Mononuclear cell (primary cell): Measurements from ENCODE around the gene VAPA. TPM values are rescaled to one million over a fixed set of nuclear protein-coding genes. Genes with fewer than 3 reads are reported as not detected.
"Not testable (repeated sequence)": the region's sequence is repeated elsewhere in the genome, so short reads cannot be mapped to it uniquely, and the experiment has no call there.

Source experiments
- H3K27me3 ChIP-seq: 2 replicates; pipeline ENCODE4 v1.6.0; 2011; ENCODE audit warnings: low read length, control low read depth; ENCODE audit not compliant: insufficient read depth
- H3K4me1 ChIP-seq: 2 replicates; pipeline ENCODE4 v1.5.1; 2011; ENCODE audit warnings: mild to moderate bottlenecking, low read length, control low read depth; ENCODE audit not compliant: insufficient read depth
- H3K4me3 ChIP-seq: 2 replicates; pipeline ENCODE4 v1.5.1; 2011; ENCODE audit warnings: mild to moderate bottlenecking, low read length, moderate library complexity
- H3K9me3 ChIP-seq: 2 replicates; pipeline ENCODE4 v1.5.1; 2011; ENCODE audit warnings: low read depth, mild to moderate bottlenecking, control low read depth, low read length
- total RNA-seq: library from RNA; depleted of rRNA; stranded (reverse); fragments of >200 nt; gene quantifications from one replicate; pipeline ENCODE4 v1.2.3, GENCODE V29; 2012

VAPA gene
- total RNA-seq, 1 donor: 370 TPM

DNA sequence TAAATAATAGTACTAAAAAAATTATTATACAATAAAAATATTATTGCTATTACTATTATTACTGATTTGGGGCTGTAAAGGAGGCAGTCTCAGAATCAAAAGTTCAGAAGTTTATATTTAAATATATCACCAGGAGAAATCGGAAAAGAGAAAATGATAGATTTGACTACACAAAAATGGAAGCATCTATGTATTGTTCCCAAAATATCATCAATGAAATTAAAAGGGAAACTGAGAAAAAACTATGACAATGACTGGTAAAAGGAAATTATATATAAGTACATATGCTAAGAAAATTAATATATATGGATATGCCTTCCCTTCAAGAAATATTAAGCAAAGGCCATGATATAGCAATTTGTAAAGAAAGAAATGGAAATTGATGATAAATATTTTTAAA lies 35.7 kb upstream of the VAPA start:
- Histone ChIP-seq H3K4me3 (no peak overlapping the region), H3K27me3 (no peaks in the 10 kb centered on the region), H3K4me1 (no peaks in the 10 kb centered on the region), H3K9me3 (no peaks in the 10 kb centered on the region)

DNA sequence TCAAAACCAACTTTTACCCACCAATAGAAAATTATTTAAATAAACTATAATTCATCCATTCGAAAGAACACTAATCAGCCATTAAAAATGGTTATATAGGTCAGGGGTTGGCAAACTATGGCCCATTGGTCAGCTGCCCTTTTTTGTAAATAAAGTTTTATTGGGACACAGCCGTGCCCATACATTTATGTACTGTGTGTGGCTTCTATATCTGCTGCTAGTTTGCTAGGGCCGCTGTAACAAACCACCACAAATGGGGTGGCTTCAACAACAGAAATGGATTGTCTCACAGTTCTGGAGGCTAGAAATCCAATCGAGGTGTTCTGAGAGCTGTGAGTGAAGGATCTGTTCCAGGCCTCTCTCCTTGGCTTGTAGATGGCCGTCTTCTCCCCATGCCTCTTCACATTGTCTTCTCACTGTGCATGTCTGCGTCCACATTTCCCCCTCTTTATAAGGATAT lies 35.0 kb upstream of the VAPA start:
- no peak overlapping the region for H3K4me3 ChIP-seq

DNA sequence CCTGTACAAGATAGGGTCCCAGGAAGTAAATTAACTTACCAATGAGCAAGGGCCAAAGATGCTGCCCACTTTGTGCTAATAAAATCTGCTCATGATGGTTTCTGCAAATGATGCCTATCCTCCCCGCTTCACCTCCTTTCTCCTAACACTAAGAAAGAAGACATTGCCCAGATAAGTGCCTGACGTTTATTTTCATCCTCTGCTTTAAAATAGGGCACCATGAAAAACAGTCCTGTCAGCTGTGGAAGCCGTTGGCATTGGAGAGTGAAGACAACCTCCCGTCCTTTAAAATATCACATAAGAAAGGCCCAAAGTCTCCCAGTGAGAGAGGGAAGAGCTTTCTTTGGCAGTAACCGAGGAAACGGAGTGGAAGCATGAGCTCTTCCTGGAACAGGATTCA lies 29.7 kb upstream of the VAPA start:
- no peaks in the 10 kb centered on the region for H3K27me3 ChIP-seq
- H3K4me1 ChIP-seq: no peaks in the 10 kb centered on the region
- H3K9me3 ChIP-seq: no peaks in the 10 kb centered on the region
- no peak overlapping the region for H3K4me3 ChIP-seq

More for the DNA sequence above, 35.0 kb upstream of the VAPA start:
- Histone ChIP-seq H3K4me1 (no peaks in the 10 kb centered on the region), H3K9me3 (no peaks in the 10 kb centered on the region), H3K27me3 (no peaks in the 10 kb centered on the region)

DNA sequence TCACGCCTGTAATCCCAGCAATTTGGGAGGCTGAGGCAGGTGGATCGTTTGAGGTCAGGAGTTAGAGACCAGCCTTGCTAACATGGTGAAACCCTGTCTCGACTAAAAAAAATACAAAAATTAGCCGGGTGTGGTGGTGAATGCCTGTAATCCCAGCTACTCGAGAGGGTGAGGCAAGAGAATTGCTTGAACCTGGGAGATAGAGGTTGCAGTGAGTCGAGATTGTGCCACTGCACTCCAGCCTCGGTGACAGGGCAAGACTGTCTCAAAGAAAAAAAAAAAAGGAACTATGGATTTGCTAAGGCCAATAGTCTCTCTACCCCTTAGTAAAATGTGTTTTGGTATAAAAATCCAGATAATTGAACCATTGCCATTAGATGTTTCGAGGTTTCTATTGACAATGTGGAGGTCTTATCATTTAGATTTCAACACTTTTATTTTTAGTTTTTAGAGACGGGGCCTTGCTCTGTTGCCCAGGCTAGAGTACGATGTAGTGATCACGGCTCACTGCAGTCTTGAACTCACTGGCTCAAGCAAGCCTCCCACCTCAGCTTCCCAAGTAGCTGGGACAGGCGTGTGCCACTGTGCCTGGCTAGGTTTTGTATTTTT lies 29.2 kb upstream of the VAPA start:
- H3K27me3 ChIP-seq: no peaks in the 10 kb centered on the region
- H3K4me1 ChIP-seq: no peaks in the 10 kb centered on the region
- no peaks in the 10 kb centered on the region for H3K9me3 ChIP-seq
- no peak overlapping the region for H3K4me3 ChIP-seq

DNA sequence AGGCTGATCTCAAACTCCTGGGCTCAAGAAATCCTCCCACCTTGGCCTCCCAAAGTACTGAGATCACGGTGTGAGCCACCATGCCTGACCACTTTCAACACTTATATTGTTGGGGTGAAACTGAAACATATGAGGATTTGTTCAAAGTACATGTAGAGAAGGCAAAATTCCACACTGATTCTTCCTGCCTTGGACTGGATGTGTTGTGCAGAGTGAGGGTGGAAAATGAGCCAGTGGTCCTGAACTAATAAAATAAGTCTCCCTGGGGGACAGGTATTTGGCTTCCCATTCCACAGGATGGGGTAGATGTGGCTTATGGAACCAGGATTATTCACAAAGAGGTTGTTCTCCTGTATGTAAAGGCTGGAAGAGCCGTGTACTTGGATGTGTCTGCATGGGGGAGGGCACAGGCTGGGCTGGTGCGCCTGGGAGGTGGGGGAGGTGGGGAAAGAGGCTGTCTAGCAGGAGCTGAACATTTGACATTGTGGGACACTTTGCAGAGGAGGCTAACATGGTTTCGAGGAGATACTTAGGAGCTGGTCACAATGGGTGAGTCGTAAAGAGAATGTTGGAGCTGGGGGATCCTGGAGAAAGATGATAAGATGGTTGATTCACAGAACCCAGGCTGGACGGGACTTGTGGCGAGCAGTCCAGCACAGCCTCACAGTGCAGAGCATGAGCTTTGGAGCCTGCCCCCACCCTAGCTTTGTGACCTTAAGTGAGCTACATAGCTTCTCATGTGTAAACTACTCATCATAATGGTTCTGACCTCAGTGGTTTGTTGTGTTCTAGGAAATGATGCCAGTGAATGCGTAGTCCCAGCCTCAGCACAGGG lies 28.4 kb upstream of the VAPA start, which contains the start of gene TXNDC2:
Gene TXNDC2, plus strand, starts transcription at position 804 of the 835 bp plus-strand sequence. CDS start 708 bp downstream, outside the sequence.
- Histone ChIP-seq H3K4me1 (no peaks in the 10 kb centered on the region), H3K4me3 (no peak within 1 kb of the TSS), H3K27me3 (no peaks in the 10 kb centered on the region), H3K9me3 (no peaks in the 10 kb centered on the region)

DNA sequence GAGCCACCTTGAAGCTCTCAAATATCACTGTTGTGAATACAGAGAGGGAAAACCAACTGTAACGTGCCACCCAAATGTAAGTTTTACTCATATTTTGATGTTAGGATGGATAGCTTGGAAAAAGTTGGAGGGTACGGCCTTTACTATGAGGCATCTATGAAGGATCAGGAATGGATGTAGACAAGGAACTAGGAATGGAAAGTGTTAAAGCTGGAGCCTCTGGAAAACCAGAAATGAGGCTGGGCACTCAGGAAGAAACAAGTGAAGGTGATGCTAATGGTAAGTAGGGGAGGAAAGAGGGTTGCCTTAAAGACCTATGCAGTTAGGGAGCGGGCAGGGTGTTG lies 27.8 kb upstream of the VAPA start:
- Histone ChIP-seq H3K4me3 (no peak overlapping the region), H3K27me3 (no peaks in the 10 kb centered on the region), H3K4me1 (no peaks in the 10 kb centered on the region), H3K9me3 (no peaks in the 10 kb centered on the region)

DNA sequence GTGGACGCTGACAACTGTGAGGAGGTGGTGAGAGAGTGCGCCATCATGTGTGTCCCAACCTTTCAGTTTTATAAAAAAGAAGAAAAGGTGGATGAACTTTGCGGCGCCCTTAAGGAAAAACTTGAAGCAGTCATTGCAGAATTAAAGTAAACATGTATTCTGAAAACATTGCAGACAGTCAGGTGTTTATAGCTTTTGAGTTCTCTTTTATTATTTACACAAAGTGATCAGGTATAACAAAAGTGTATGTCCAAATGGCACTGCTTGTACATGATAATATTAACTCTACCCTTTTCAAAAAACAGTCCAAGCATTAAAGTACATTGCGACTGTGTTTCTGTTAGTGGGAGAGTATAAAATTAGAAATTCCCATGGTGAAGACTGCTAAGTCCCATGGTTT lies 25.8 kb upstream of the VAPA start:
- no peak overlapping the region for H3K4me3 ChIP-seq
- H3K27me3 ChIP-seq: no peaks in the 10 kb centered on the region
- H3K4me1 ChIP-seq: no peaks in the 10 kb centered on the region
- no peaks in the 10 kb centered on the region for H3K9me3 ChIP-seq

DNA sequence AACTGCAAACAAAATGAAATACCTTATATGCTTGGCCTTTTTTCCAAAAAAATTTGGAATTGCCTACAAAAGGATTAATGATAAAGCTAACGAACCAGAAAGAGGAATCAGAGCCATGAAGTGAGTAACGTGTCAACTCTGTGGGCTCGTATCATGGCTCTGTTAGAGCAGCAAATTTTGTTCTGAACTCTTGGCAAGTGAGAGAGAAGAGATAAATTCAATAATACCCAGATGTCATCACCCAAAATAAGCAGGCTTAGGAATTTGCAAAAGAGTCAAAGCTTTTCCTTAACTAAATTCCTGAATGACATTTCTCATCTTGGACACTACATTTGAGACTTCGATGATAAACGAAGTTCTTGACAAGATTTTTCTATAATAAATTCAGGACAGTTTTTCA lies 23.6 kb upstream of the VAPA start:
- H3K4me3 ChIP-seq: no peak overlapping the region
- no peaks in the 10 kb centered on the region for H3K27me3 ChIP-seq
- H3K4me1 ChIP-seq: no peaks in the 10 kb centered on the region
- H3K9me3 ChIP-seq: no peaks in the 10 kb centered on the region

DNA sequence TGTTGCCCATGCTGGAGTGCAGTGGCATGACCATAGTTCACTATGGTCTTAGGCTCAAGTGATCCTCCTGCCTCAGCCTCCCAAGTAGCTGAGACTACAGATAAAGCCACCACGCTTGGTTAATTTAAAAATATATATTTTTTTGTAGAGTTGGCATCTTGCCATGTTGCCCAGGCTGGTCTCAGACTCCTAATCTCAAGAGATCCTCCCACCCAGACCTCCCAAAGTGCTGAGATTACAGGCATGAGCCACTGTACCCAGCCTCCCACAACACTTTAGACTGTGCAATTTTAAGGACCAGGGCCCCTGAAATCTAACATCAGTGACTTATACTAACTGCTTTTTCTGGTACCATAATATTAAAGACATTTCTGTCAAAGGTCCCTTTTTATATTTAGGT lies 22.9 kb upstream of the VAPA start:
- Histone ChIP-seq H3K9me3 (no peaks in the 10 kb centered on the region), H3K4me3 (no peak overlapping the region), H3K4me1 (no peaks in the 10 kb centered on the region), H3K27me3 (no peaks in the 10 kb centered on the region)

DNA sequence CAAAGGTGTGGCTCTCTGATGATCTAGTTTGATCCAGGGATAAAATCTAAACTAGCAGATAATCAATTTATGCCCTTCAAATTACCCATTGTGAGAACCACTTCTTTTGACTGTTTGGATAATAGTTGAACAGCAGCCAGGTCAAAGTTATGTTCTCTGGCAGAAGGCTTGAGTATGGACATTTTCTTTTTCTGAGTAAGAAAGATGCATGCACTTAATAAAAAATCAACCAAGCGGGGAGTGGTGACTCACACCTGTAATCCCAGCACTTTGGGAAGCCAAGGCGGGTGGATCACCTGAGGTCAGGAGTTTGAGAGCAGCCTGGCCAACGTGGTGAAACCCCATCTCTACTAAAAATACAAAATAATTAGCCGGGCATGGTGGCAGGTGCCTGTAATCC lies 22.3 kb upstream of the VAPA start:
- H3K27me3 ChIP-seq, H3K4me1 ChIP-seq, H3K9me3 ChIP-seq, H3K4me3 ChIP-seq: not testable (repeated sequence)

DNA sequence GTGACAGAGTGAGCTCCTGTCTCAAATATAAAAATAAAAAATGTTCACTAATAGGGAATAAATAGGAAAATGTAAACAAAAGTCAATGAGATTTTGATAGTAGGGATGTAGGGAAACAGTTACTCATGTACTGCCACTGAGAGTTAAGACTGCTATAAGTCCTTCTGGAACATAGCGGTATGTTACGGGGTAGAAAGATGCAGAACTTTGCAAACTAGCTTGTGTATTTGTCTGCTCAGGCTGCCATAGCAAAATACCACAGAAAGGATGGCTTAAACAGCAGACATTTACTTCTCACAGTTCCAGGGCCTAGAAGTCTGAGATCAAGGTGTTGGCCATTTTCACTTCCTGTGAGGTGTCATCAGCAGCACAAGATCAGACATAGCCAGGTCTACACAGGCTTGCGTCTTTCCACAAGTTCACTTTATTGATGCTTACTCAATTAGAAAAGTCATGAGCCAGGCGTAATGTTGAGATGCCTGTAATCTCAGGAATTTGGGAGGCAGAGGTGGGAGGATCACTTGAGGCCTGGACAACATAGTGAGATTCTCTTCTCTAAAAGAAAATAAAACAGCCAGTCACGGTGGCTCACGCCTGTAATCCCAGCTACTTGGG lies 19.3 kb upstream of the VAPA start:
- H3K9me3 ChIP-seq: no peaks in the 10 kb centered on the region
- no peaks in the 10 kb centered on the region for H3K27me3 ChIP-seq
- H3K4me3 ChIP-seq: no peak overlapping the region
- H3K4me1 ChIP-seq: no peaks in the 10 kb centered on the region

DNA sequence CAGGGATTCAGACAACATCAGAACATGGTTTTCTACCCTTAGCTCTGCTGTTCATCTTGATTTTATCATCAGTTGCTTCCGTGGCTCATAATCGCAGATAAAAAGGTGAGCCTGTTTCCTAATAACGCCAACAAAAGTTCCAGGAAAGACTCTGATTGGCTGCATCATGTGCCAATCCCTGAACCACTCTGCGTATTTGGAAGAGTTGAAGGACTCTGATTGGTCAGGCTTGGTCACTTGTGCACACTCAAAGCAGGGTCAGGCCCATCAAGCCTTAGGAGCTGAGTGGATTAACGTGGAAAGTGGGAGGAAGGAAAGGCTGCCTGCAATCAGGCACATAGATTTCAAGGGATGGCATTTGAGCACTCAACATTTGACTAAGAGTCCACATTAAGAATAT lies 16.7 kb upstream of the VAPA start:
- H3K27me3 ChIP-seq: no peaks in the 10 kb centered on the region
- H3K9me3 ChIP-seq: no peaks in the 10 kb centered on the region
- no peak overlapping the region for H3K4me3 ChIP-seq
- H3K4me1 ChIP-seq: no peaks in the 10 kb centered on the region

DNA sequence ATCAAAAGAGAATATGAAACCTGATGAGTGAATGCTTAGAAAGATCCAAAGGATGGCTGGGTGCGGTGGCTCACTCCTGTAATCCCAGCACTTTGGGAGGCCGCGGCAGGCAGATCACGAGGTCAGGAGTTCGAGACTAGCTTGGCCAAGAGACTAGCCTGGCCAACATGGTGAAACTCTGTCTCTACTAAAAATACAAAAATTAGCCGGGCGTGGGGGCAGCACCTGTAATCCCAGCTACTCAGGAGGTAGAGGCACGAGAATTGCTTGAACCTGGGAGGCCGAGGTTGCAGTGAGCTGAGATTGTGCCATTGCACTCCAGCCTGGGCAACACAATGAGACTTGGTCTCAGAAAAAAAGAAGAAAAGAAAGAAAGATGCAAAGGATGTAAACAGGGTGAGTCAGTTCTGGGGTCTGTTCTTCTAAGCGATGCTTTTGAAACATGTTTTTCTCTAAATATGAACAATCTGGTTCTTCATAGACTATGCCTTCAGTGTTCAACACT lies 16.0 kb upstream of the VAPA start:
- H3K9me3 ChIP-seq, H3K4me1 ChIP-seq, H3K27me3 ChIP-seq, H3K4me3 ChIP-seq: not testable (repeated sequence)

DNA sequence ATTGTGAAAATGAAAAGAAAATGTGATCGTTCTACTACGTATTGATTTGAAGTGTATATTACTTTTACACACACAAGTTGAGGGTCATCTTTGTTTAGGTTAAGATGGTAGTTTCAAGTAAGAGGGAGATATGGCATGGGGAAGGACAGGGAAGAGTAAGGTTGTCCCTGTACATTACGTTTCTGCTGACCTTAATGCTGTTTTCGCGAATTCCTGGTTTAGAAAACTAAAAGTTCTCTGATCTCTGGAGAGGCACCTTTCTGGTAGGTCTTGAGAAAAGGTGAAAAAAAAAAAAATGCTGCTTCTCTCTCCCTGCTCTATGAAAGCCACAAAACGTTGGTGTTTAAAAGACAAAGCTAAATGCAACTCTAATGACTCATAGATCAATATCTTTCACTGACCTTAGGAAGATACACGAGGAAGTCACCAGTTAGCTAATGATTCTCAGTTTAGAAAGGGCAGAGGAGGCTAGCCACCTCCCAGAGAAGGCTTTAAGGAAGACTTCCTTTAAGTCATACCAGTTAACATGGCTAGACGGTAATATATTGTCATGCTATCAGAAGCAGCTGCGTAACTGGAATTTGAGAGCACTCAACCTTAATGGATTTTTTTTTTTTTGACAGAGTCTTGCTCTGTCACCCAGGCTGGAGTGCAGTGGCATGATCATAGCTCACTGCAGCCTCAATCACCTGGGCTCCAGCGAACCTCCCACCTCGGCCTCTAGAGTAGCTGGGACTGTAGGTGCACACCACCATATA lies 14.8 kb upstream of the VAPA start:
- Histone ChIP-seq H3K4me1 (no peaks in the 10 kb centered on the region), H3K4me3 (no peak overlapping the region), H3K9me3 (no peaks in the 10 kb centered on the region)

DNA sequence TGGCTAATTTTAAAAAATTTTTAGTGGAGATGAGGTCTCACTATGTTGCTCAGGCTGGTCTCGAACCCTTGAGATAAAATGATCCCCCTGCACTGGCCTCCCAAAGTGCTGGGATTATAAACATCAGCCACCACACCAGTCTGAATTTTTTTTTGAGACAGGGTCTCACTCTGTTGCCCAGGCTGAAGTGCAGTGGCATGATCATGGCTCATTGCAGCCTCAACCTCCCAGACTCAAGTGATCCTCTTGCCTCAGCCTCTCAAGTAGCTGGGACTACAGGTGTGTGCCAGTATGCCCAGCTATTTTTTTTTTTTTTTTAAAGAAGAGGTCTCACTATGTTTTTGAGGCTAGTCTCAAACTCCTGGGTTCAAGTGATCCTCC lies 14.3 kb upstream of the VAPA start:
- H3K4me1 ChIP-seq: not testable (repeated sequence)

More for the DNA sequence above, 14.8 kb upstream of the VAPA start:
- no peaks in the 10 kb centered on the region for H3K27me3 ChIP-seq

More for the DNA sequence above, 14.3 kb upstream of the VAPA start:
- H3K27me3 ChIP-seq, H3K9me3 ChIP-seq, H3K4me3 ChIP-seq: not testable (repeated sequence)
